K562 (cell line): ENCODE measurements around the gene PPOX. TPM values are rescaled to one million over a fixed set of nuclear protein-coding genes. Genes with fewer than 3 reads are reported as not detected.

Experiments
- EHMT2 ChIP-seq: fragments of 450-650 bp; IDR thresholded peaks from 2 replicates; pipeline ENCODE4 v1.6.1; 2018; ENCODE audit warnings: antibody characterized with exemption
- GATA2 ChIP-seq: sonication (generic); formaldehyde crosslinking; IDR thresholded peaks from 2 replicates; pipeline ENCODE4 v1.4.0; 2020; ENCODE audit warnings: mild to moderate bottlenecking, missing genetic modification reagents
- GATAD2A ChIP-seq: fragments of 450-650 bp; IDR thresholded peaks from 2 replicates; pipeline ENCODE4 v1.6.1; 2017
- HDAC1 ChIP-seq, 2 experiments: fragments of 450-650 bp; IDR thresholded peaks; 2 replicates each; pipeline ENCODE4 v1.6.1; 2016 to 2017; ENCODE audit warnings: inconsistent platforms in 1 of 2, mild to moderate bottlenecking in 1 of 2, moderate library complexity in 1 of 2
- HNRNPH1 ChIP-seq: fragments of 200-400 bp; formaldehyde crosslinking; optimal IDR thresholded peaks from 2 replicates; pipeline ENCODE3; 2017; ENCODE audit warnings: low read depth, mild to moderate bottlenecking, low read length, moderate library complexity
- JUN ChIP-seq, 2 experiments: sonication (generic) in 1 of 2; formaldehyde crosslinking in 1 of 2; IDR thresholded peaks; 2 replicates each; pipeline versions ENCODE4 v1.6.1 to v1.8.0; 2012 to 2022; ENCODE audit warnings: borderline replicate concordance in 2 of 2, mild to moderate bottlenecking in 2 of 2, improper control_type of control experiment in 1 of 2, low read depth in 1 of 2, low read length in 1 of 2, missing genetic modification reagents in 1 of 2
- MTA1 ChIP-seq: fragments of 450-650 bp; IDR thresholded peaks from 2 replicates; pipeline ENCODE4 v1.6.1; 2017; ENCODE audit warnings: borderline replicate concordance
- NCOA1 ChIP-seq: fragments of 450-650 bp; IDR thresholded peaks from 2 replicates; pipeline ENCODE4 v1.6.1; 2016; ENCODE audit warnings: low read depth
- NFRKB ChIP-seq: fragments of 450-650 bp; IDR thresholded peaks from 2 replicates; pipeline ENCODE4 v1.6.1; 2016; ENCODE audit warnings: low read depth
- NKRF ChIP-seq: fragments of 450-650 bp; IDR thresholded peaks from 2 replicates; pipeline ENCODE4 v1.6.1; 2016; ENCODE audit warnings: borderline replicate concordance
- PKNOX1 ChIP-seq: fragments of 450-650 bp; IDR thresholded peaks from 2 replicates; pipeline ENCODE4 v1.6.1; 2016
- POU5F1 ChIP-seq: fragments of 150-350 bp; IDR thresholded peaks from 2 replicates; pipeline ENCODE4 v1.6.1; 2014; ENCODE audit warnings: borderline replicate concordance, low read length, low read depth, mild to moderate bottlenecking; ENCODE audit not compliant: partially characterized antibody
- PRDM10 ChIP-seq: fragments of 450-650 bp; IDR thresholded peaks from 2 replicates; pipeline ENCODE4 v1.6.1; 2018; ENCODE audit not compliant: partially characterized antibody
- RAD21 ChIP-seq, 2 experiments: fragments of 250-450 bp in 1 of 2; fragments of 450-650 bp in 1 of 2; sonication (Bioruptor Pico) in 1 of 2; formaldehyde crosslinking in 1 of 2; IDR thresholded peaks in 1 of 2; conservative IDR thresholded peaks in 1 of 2; 2 replicates each; pipeline versions ENCODE4 v1.4.0 to v1.8.0; 2020 to 2022; ENCODE audit warnings: mild to moderate bottlenecking in 2 of 2, moderate library complexity in 1 of 2
- RFX7 ChIP-seq: fragments of 250-450 bp; sonication (Bioruptor Pico); IDR thresholded peaks from 2 replicates; pipeline ENCODE4 v1.5.1; 2021; ENCODE audit warnings: mild to moderate bottlenecking
- TBP ChIP-seq: optimal IDR thresholded peaks from 2 replicates; pipeline ENCODE3; 2011; ENCODE audit warnings: low read depth, low read length, improper control_type of control experiment
- ZEB2 ChIP-seq: fragments of 450-650 bp; IDR thresholded peaks from 2 replicates; pipeline ENCODE4 v1.6.1; 2016
- ZNF3 ChIP-seq: fragments of 250-450 bp; sonication (Bioruptor Pico); IDR thresholded peaks from 2 replicates; pipeline ENCODE4 v1.5.0; 2021; ENCODE audit warnings: mild to moderate bottlenecking, moderate library complexity
- ZNF644 ChIP-seq: fragments of 200-800 bp; sonication (Bioruptor generic); IDR thresholded peaks from 2 replicates; pipeline ENCODE4 v1.6.1; 2016; ENCODE audit warnings: low read depth, missing genetic modification characterization, missing compliant biosample characterization
- ZNF668 ChIP-seq: fragments of 250-450 bp; sonication (Bioruptor Pico); IDR thresholded peaks from 2 replicates; pipeline ENCODE4 v1.8.0; 2022; ENCODE audit warnings: mild to moderate bottlenecking, inconsistent platforms
- polyA plus RNA-seq, 8 experiments: library from polyadenylated mRNA; depleted of rRNA in 4 of 8; stranded (reverse) in 5 of 8; unstranded in 3 of 8; fragments of >200 nt; fragmentation: Nextera tagmentation in 2 of 8; fragmentation: Illumina TruSeq in 1 of 8; extraction: Ambion mirVana in 2 of 8; extraction: Trizol in 1 of 8; gene quantifications; 2 replicates each; pipeline versions ENCODE4 v1.2.1 to v1.2.3, GENCODE V29; 2011 to 2014; ENCODE audit warnings: inconsistent platforms in 1 of 8, missing spikeins in 1 of 8
- total RNA-seq, 7 experiments: library from RNA; depleted of rRNA in 6 of 7; stranded (reverse); fragments of >200 nt in 6 of 7; fragmentation: Illumina TruSeq in 2 of 7; extraction: Trizol in 2 of 7; gene quantifications; 2 replicates each; pipeline versions ENCODE4 v1.2.1 to v1.2.3, GENCODE V29; 2011 to 2021; ENCODE audit warnings: low replicate concordance in 1 of 7

The PPOX gene
- total and polyA plus RNA-seq, 9 of the 15 experiments (the other 6 are each of a cell fraction or from before 2014, with no cell fraction given), result 17.0 to 57.1 (median 38.9) TPM

- TF ChIP-seq JUN (IDR thresholded peaks at IDR 0.05; ENCODE audit: borderline replicate concordance, low read depth, low read length) (peak; percentile 31; the same call in 1 of the 2 replicates), JUN (CRISPR knock-in tag; IDR thresholded peaks at IDR 0.05; ENCODE audit: borderline replicate concordance) (peak; percentile 59; the same call in 1 of the 2 replicates), EHMT2 (peak; percentile 51; the same call in 1 of the 2 replicates), TBP (peak; percentile 82), RFX7 (CRISPR knock-in tag) (no peak), GATAD2A (0 out of 2 replicates have a peak, but pooled peaks have one; percentile 9), NFRKB (peak; percentile 58; the same call in 1 of the 2 replicates), ZNF3 (CRISPR knock-in tag) (no peak), NCOA1 (peak; percentile 89), PKNOX1 (peak; percentile 80), GATA2 (CRISPR knock-in tag) (peak; percentile 99), ZNF644 (peak; percentile 82; the same call in 1 of the 2 replicates), MTA1 (peak; percentile 68), ZNF668 (no peak), NKRF (peak; percentile 75; the same call in 1 of the 2 replicates), PRDM10 (peak; percentile 87), HDAC1 (IDR thresholded peaks at IDR 0.05) (peak in 1 of 2 experiments; percentile 62; a peak in 2 of 4 replicates), RAD21 (CRISPR knock-in tag; conservative IDR thresholded peaks at IDR 0.05 in 1 of 2, IDR thresholded peaks at IDR 0.05 in 1 of 2) (peak in 1 of 2 experiments; percentile 22; a peak in 2 of 4 replicates), HNRNPH1 (no peak), POU5F1 (peak; percentile 28), ZEB2 (peak; percentile 87)
Measured at GRCh38 chr1:161165742-161166668, at the start of gene PPOX (continued).
